ENCODE results near the gene SHISA7. TPM values are rescaled to one million over a fixed set of nuclear protein-coding genes. Genes with fewer than 3 reads are reported as not detected.

The SHISA7 gene
- total and polyA plus RNA-seq, 2 donors (not counting 1 experiment from before 2014, with no cell fraction given) = not detected

- Histone ChIP-seq H3K79me2 (ENCODE audit: control insufficient read depth, insufficient read depth, low read length) (peaks cover 18% of the 10 kb centered on the region), H3K4me1 (ENCODE audit: control insufficient read depth, extremely low read depth, insufficient read depth, low read length) (no peaks in the 10 kb centered on the region), H2AFZ (ENCODE audit: low read length) (no peak overlapping the region), H3K4me3 (replicated peaks in 1 of 4; ENCODE audit: control extremely low read depth in 1 of 4, insufficient read depth in 1 of 4, low read depth in 3 of 4, low read length in 4 of 4) (peak overlapping the region; percentile 77 to 91 (median 82)), H3K27me3 (ENCODE audit: control insufficient read depth, insufficient read depth, low read length) (no peaks in the 10 kb centered on the region), H3K9me3 (ENCODE audit: control insufficient read depth, insufficient read depth, low read depth, low read length) (no peaks in the 10 kb centered on the region), H3K9ac (ENCODE audit: insufficient read depth, low read length) (no peak overlapping the region), H3K36me3 (ENCODE audit: control insufficient read depth, insufficient read depth, low read length) (peaks cover 9% of the 10 kb centered on the region), H3K4me2 (ENCODE audit: extremely low read depth, insufficient read depth, low read length) (peak overlapping the region; percentile 94), H3K27ac (ENCODE audit: insufficient read depth, low read length) (no peak overlapping the region), H4K20me1 (ENCODE audit: control insufficient read depth, extremely low read depth, insufficient read depth, low read length) (no peaks in the 10 kb centered on the region)
- TF ChIP-seq EZH2 (IDR thresholded peaks at IDR 0.05; ENCODE audit: low read length, missing control alignments) (no peak), CTCF (conservative IDR thresholded peaks at IDR 0.05 in 1 of 2, IDR thresholded peaks at IDR 0.05 in 1 of 2; ENCODE audit: low read depth in 1 of 2, low read length in 2 of 2) (no peak)
- DNase-seq (ENCODE audit: low read depth in 2 of 2) = no peak
Measured at GRCh38 chr19:55477905-55478304, 34.8 kb upstream of the SHISA7 start.

- Histone ChIP-seq H3K36me3 (ENCODE audit: control insufficient read depth, insufficient read depth, low read length) (peaks cover under 1% of the 10 kb centered on the region), H3K9ac (ENCODE audit: insufficient read depth, low read length) (peak within 1 kb of the TSS; percentile 62), H4K20me1 (ENCODE audit: control insufficient read depth, extremely low read depth, insufficient read depth, low read length) (no peaks in the 10 kb centered on the region), H3K4me2 (ENCODE audit: extremely low read depth, insufficient read depth, low read length) (peak within 1 kb of the TSS; percentile 94), H3K79me2 (ENCODE audit: control insufficient read depth, insufficient read depth, low read length) (peaks cover 18% of the 10 kb centered on the region), H3K27me3 (ENCODE audit: control insufficient read depth, insufficient read depth, low read length) (no peaks in the 10 kb centered on the region), H3K4me3 (replicated peaks in 1 of 4; ENCODE audit: control extremely low read depth in 1 of 4, insufficient read depth in 1 of 4, low read depth in 3 of 4, low read length in 4 of 4) (peak within 1 kb of the TSS; percentile 77 to 91 (median 82)), H2AFZ (ENCODE audit: low read length) (peak within 1 kb of the TSS; percentile 73), H3K9me3 (ENCODE audit: control insufficient read depth, insufficient read depth, low read depth, low read length) (no peaks in the 10 kb centered on the region), H3K4me1 (ENCODE audit: control insufficient read depth, extremely low read depth, insufficient read depth, low read length) (no peaks in the 10 kb centered on the region), H3K27ac (ENCODE audit: insufficient read depth, low read length) (peak within 1 kb of the TSS; percentile 73)
- TF ChIP-seq EZH2 (IDR thresholded peaks at IDR 0.05; ENCODE audit: low read length, missing control alignments) = no peak
- TF ChIP-seq CTCF (conservative IDR thresholded peaks at IDR 0.05 in 1 of 2, IDR thresholded peaks at IDR 0.05 in 1 of 2; ENCODE audit: low read depth in 1 of 2, low read length in 2 of 2) = no peak
- DNase-seq (ENCODE audit: low read depth in 2 of 2) = peak; percentile 98
Measured at GRCh38 chr19:55476100-55476775, 33.1 kb upstream of the SHISA7 start, which contains the start of gene ZNF628. Gene ZNF628, plus strand, starts transcription at chr19:55476617. Its CDS starts 3,294 bp downstream, at chr19:55479911.

GRCh38 chr19:55474269-55475265 is 31.5 kb upstream of the SHISA7 start:
- Histone ChIP-seq H3K36me3 (ENCODE audit: control insufficient read depth, insufficient read depth, low read length) (no peaks in the 10 kb centered on the region), H3K4me3 (replicated peaks in 1 of 4; ENCODE audit: control extremely low read depth in 1 of 4, insufficient read depth in 1 of 4, low read depth in 3 of 4, low read length in 4 of 4) (no peak overlapping the region), H3K9ac (ENCODE audit: insufficient read depth, low read length) (no peak overlapping the region), H3K9me3 (ENCODE audit: control insufficient read depth, insufficient read depth, low read depth, low read length) (no peaks in the 10 kb centered on the region), H2AFZ (ENCODE audit: low read length) (no peak overlapping the region), H3K4me1 (ENCODE audit: control insufficient read depth, extremely low read depth, insufficient read depth, low read length) (no peaks in the 10 kb centered on the region), H3K4me2 (ENCODE audit: extremely low read depth, insufficient read depth, low read length) (no peak overlapping the region), H3K27me3 (ENCODE audit: control insufficient read depth, insufficient read depth, low read length) (no peaks in the 10 kb centered on the region), H3K79me2 (ENCODE audit: control insufficient read depth, insufficient read depth, low read length) (peaks cover 15% of the 10 kb centered on the region), H3K27ac (ENCODE audit: insufficient read depth, low read length) (peak overlapping the region; percentile 10), H4K20me1 (ENCODE audit: control insufficient read depth, extremely low read depth, insufficient read depth, low read length) (no peaks in the 10 kb centered on the region)
- peak in 1 of 2 donors; percentile 92 for DNase-seq (ENCODE audit: low read depth in 2 of 2)
- TF ChIP-seq CTCF (conservative IDR thresholded peaks at IDR 0.05 in 1 of 2, IDR thresholded peaks at IDR 0.05 in 1 of 2; ENCODE audit: low read depth in 1 of 2, low read length in 2 of 2) = no peak
- TF ChIP-seq EZH2 (IDR thresholded peaks at IDR 0.05; ENCODE audit: low read length, missing control alignments) = no peak

Data from fibroblast of lung (primary cell).